Measurements from ENCODE around the gene TBC1D22A.

DNA sequence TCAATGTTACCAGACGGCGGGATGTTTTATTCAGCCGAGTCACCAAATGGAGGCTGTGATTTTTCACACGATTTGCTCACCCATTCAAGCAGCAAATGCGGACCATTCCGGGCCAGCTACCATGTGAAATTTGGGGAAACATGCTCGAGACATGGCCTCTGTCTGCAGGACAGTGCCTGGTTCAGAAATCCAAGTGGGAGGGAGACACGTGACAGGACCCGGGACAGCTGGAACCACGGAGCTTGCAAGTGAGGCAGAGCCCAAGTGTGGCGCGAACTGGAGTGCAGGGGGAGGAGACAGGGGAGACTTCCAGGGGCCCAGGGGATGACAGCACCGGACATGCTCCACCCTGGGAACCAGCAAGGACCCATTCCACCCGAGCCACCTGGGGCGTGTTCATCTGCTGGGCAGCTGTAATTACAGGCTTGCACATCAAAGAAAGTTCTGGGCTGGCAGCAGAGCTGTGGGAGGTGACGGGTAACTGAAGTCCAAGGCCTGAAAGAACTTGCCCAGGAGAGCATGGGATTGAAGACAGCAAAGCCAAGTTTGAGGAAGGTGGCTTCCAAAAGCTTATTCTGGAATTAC, 40.9 kb upstream of the TBC1D22A start:
- TF ChIP-seq, protein P1, sequence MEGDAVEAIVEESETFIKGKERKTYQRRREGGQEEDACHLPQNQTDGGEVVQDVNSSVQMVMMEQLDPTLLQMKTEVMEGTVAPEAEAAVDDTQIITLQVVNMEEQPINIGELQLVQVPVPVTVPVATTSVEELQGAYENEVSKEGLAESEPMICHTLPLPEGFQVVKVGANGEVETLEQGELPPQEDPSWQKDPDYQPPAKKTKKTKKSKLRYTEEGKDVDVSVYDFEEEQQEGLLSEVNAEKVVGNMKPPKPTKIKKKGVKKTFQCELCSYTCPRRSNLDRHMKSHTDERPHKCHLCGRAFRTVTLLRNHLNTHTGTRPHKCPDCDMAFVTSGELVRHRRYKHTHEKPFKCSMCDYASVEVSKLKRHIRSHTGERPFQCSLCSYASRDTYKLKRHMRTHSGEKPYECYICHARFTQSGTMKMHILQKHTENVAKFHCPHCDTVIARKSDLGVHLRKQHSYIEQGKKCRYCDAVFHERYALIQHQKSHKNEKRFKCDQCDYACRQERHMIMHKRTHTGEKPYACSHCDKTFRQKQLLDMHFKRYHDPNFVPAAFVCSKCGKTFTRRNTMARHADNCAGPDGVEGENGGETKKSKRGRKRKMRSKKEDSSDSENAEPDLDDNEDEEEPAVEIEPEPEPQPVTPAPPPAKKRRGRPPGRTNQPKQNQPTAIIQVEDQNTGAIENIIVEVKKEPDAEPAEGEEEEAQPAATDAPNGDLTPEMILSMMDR (IDR thresholded peaks at IDR 0.05) = no peak
- TF ChIP-seq POLR2A (IDR thresholded peaks at IDR 0.05) = no peak
